VCaP (cell line): ENCODE measurements around the gene LMBRD2.
A peak's percentile ranks its signal among the peaks of the same experiment; 100 is the strongest.

Source experiments
- H3K27ac ChIP-seq: fragments of 450-650 bp; 2 replicates; pipeline ENCODE4 v1.5.1; 2017
- CTCF ChIP-seq: fragments of 450-650 bp; conservative IDR thresholded peaks from 2 replicates; pipeline ENCODE4 v1.5.1; 2017; ENCODE audit warnings: mild to moderate bottlenecking, moderate library complexity

Gene LMBRD2

GRCh38 chr5:36173426-36173825 lies 21.7 kb upstream of the LMBRD2 start:
- H3K27ac ChIP-seq: no peak overlapping the region
- no peak for TF ChIP-seq CTCF

- H3K27ac ChIP-seq: peak overlapping the region; percentile 15
- no peak for TF ChIP-seq CTCF
Measured at GRCh38 chr5:36172599-36172998, 20.9 kb upstream of the LMBRD2 start.

GRCh38 chr5:36170832-36171424 lies 19.2 kb upstream of the LMBRD2 start:
- TF ChIP-seq CTCF: no peak

GRCh38 chr5:36168737-36169136 lies 17.1 kb upstream of the LMBRD2 start:
- H3K27ac ChIP-seq: no peak overlapping the region
- no peak for TF ChIP-seq CTCF

More at GRCh38 chr5:36170832-36171424, 19.2 kb upstream of the LMBRD2 start:
- H3K27ac ChIP-seq: no peak overlapping the region

- no peak for TF ChIP-seq CTCF
- no peak overlapping the region for H3K27ac ChIP-seq
Measured at GRCh38 chr5:36164461-36164860, 12.8 kb upstream of the LMBRD2 start.

GRCh38 chr5:36162810-36163486 lies 11.3 kb upstream of the LMBRD2 start:
- no peak overlapping the region for H3K27ac ChIP-seq
- TF ChIP-seq CTCF: no peak

- no peak overlapping the region for H3K27ac ChIP-seq
- no peak for TF ChIP-seq CTCF
Measured at GRCh38 chr5:36161361-36161760, 9.7 kb upstream of the LMBRD2 start.
